ENCODE measurements around the gene ESYT3. TPM values are rescaled to one million over a fixed set of nuclear protein-coding genes. Genes with fewer than 3 reads are reported as not detected.
"Not testable (repeated sequence)": the region's sequence is repeated elsewhere in the genome, so short reads cannot be mapped to it uniquely, and the experiment has no call there.

ESYT3 gene
- total and polyA plus RNA-seq, 9 donors, result 9.0 to 14.6 (median 11.1) TPM

- Histone ChIP-seq H3K4me3 (ENCODE audit: low read length) (no peak overlapping the region), H3K27me3 (ENCODE audit: control insufficient read depth, insufficient read depth, low read length) (no peaks in the 10 kb centered on the region), H3K36me3 (ENCODE audit: control insufficient read depth, insufficient read depth, low read length) (no peaks in the 10 kb centered on the region), H3K9me3 (replicated peaks; ENCODE audit: control insufficient read depth, low read depth, low read length) (no peaks in the 10 kb centered on the region), H3K27ac (ENCODE audit: low read length) (no peak overlapping the region), H3K4me1 (ENCODE audit: control insufficient read depth, insufficient read depth, low read length) (no peaks in the 10 kb centered on the region)
- DNase-seq, result no peak
- WGBS (ENCODE audit: insufficient coverage), result no CpG with 5 or more reads among the region's 3 CpGs
Observed at GRCh38 chr3:138507524-138507923, 73.1 kb downstream of the ESYT3 start.

- no CpG with 5 or more reads among the region's 2 CpGs for WGBS (ENCODE audit: insufficient coverage)
- Histone ChIP-seq H3K27ac (ENCODE audit: low read length) (no peak overlapping the region), H3K9me3 (replicated peaks; ENCODE audit: control insufficient read depth, low read depth, low read length) (no peaks in the 10 kb centered on the region), H3K36me3 (ENCODE audit: control insufficient read depth, insufficient read depth, low read length) (no peaks in the 10 kb centered on the region), H3K4me3 (ENCODE audit: low read length) (no peak overlapping the region), H3K27me3 (ENCODE audit: control insufficient read depth, insufficient read depth, low read length) (no peaks in the 10 kb centered on the region), H3K4me1 (ENCODE audit: control insufficient read depth, insufficient read depth, low read length) (no peaks in the 10 kb centered on the region)
- DNase-seq, result no peak
Observed at GRCh38 chr3:138509586-138509985, 75.2 kb downstream of the ESYT3 start.

GRCh38 chr3:138511945-138512344 lies 77.5 kb downstream of the ESYT3 start:
- H3K4me3 ChIP-seq (ENCODE audit: low read length), result no peak overlapping the region
- no peaks in the 10 kb centered on the region for H3K9me3 ChIP-seq (replicated peaks; ENCODE audit: control insufficient read depth, low read depth, low read length)
- no peaks in the 10 kb centered on the region for H3K36me3 ChIP-seq (ENCODE audit: control insufficient read depth, insufficient read depth, low read length)
- no peaks in the 10 kb centered on the region for H3K27me3 ChIP-seq (ENCODE audit: control insufficient read depth, insufficient read depth, low read length)
- H3K27ac ChIP-seq (ENCODE audit: low read length), result no peak overlapping the region
- no peak for DNase-seq
- no peaks in the 10 kb centered on the region for H3K4me1 ChIP-seq (ENCODE audit: control insufficient read depth, insufficient read depth, low read length)

GRCh38 chr3:138513090-138513843 lies 78.9 kb downstream of the ESYT3 start:
- H3K4me3 ChIP-seq (ENCODE audit: low read length), result no peak overlapping the region
- peaks cover 2% of the 10 kb centered on the region for H3K9me3 ChIP-seq (replicated peaks; ENCODE audit: control insufficient read depth, low read depth, low read length)
- 69% methylated on average over 2 of the region's 2 CpGs for WGBS (ENCODE audit: insufficient coverage)
- peaks cover 3% of the 10 kb centered on the region for H3K36me3 ChIP-seq (ENCODE audit: control insufficient read depth, insufficient read depth, low read length)
- H3K4me1 ChIP-seq (ENCODE audit: control insufficient read depth, insufficient read depth, low read length), result no peaks in the 10 kb centered on the region
- H3K27me3 ChIP-seq (ENCODE audit: control insufficient read depth, insufficient read depth, low read length), result no peaks in the 10 kb centered on the region
- no peak for DNase-seq
- H3K27ac ChIP-seq (ENCODE audit: low read length), result no peak overlapping the region

GRCh38 chr3:138521445-138521844 lies 87.0 kb downstream of the ESYT3 start:
- H3K36me3 ChIP-seq (ENCODE audit: control insufficient read depth, insufficient read depth, low read length); H3K27ac ChIP-seq (ENCODE audit: low read length); H3K27me3 ChIP-seq (ENCODE audit: control insufficient read depth, insufficient read depth, low read length); H3K4me1 ChIP-seq (ENCODE audit: control insufficient read depth, insufficient read depth, low read length); DNase-seq; H3K4me3 ChIP-seq (ENCODE audit: low read length); H3K9me3 ChIP-seq (replicated peaks; ENCODE audit: control insufficient read depth, low read depth, low read length): not testable (repeated sequence)
- WGBS (ENCODE audit: insufficient coverage), result 97% methylated on average over 17 of the region's 23 CpGs

Other genes starting within 250 kb of the ESYT3 start
- gene ARMC8, start 247.3 kb upstream of the ESYT3 start, total RNA-seq, result 38.6 TPM
- gene ARMC8, start 247.3 kb upstream of the ESYT3 start, polyA plus RNA-seq (ENCODE audit: insufficient read depth in 1 of 8, insufficient read length in 8 of 8, low replicate concordance in 1 of 8), result 10 to 100 TPM; 25.2 to 41.3 (median 33.0) TPM
- 0.22 TPM for gene NME9, start 104.8 kb upstream of the ESYT3 start, total RNA-seq
- gene NME9, start 104.8 kb upstream of the ESYT3 start, polyA plus RNA-seq (ENCODE audit: insufficient read depth in 1 of 8, insufficient read length in 8 of 8, low replicate concordance in 1 of 8), result 1 to 10 TPM in 2 of 8 donors, under 1 TPM in 6; 0.28 to 1.7 (median 0.78) TPM
- gene MRAS, start 86.0 kb upstream of the ESYT3 start, total RNA-seq, result 44.0 TPM
- gene MRAS, start 86.0 kb upstream of the ESYT3 start, polyA plus RNA-seq (ENCODE audit: insufficient read depth in 1 of 8, insufficient read length in 8 of 8, low replicate concordance in 1 of 8), result 10 to 100 TPM; 52.5 to 71.8 (median 60.3) TPM
- gene CEP70, start 159.6 kb downstream of the ESYT3 start, total RNA-seq, result 35.0 TPM
- 10 to 100 TPM; 16.7 to 22.4 (median 19.6) TPM for gene CEP70, start 159.6 kb downstream of the ESYT3 start, polyA plus RNA-seq (ENCODE audit: insufficient read depth in 1 of 8, insufficient read length in 8 of 8, low replicate concordance in 1 of 8)
- gene FAIM, start 174.2 kb downstream of the ESYT3 start, total RNA-seq, result 12.7 TPM
- 10 to 100 TPM; 11.3 to 15.2 (median 13.9) TPM for gene FAIM, start 174.2 kb downstream of the ESYT3 start, polyA plus RNA-seq (ENCODE audit: insufficient read depth in 1 of 8, insufficient read length in 8 of 8, low replicate concordance in 1 of 8)